DMS 273 (cell line): Measurements from ENCODE around the gene NUDC.

Source experiments
- DNase-seq: peaks from one replicate; lab custom pipeline; 2025; ENCODE audit not compliant: unreplicated experiment; lab: John Stamatoyannopoulos, UW

Gene NUDC

GRCh38 chr1:26950602-26951001, 29.1 kb downstream of the NUDC start:
- no peak for DNase-seq

- DNase-seq: no peak
Measured at GRCh38 chr1:26951216-26951615, 29.7 kb downstream of the NUDC start.

GRCh38 chr1:26951821-26952497, 30.4 kb downstream of the NUDC start:
- no peak for DNase-seq

GRCh38 chr1:26953374-26953773, 31.8 kb downstream of the NUDC start:
- DNase-seq: no peak

DNA sequence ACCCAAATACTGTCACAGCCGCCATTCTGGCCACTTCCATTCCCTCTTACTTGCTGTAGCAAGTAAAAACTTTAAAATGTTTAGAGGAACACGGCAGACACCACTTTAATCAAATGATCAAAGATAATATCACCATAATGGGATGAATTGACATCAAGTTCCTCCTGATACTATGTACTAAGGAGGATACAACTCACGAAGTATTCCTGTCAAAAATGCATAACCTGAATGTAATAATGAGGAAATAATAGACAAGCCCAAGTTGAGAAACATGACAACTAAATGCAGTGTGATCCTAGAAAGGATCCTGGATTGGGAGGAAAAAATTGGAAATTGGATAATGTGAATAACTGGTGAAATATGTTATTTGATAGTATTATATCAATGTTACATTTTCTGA, 34.8 kb downstream of the NUDC start:
- DNase-seq: no peak

- no peak for DNase-seq
Measured at GRCh38 chr1:26957306-26957705, 35.8 kb downstream of the NUDC start.

- DNase-seq: no peak
Measured at GRCh38 chr1:26959270-26959669, 37.7 kb downstream of the NUDC start.

DNA sequence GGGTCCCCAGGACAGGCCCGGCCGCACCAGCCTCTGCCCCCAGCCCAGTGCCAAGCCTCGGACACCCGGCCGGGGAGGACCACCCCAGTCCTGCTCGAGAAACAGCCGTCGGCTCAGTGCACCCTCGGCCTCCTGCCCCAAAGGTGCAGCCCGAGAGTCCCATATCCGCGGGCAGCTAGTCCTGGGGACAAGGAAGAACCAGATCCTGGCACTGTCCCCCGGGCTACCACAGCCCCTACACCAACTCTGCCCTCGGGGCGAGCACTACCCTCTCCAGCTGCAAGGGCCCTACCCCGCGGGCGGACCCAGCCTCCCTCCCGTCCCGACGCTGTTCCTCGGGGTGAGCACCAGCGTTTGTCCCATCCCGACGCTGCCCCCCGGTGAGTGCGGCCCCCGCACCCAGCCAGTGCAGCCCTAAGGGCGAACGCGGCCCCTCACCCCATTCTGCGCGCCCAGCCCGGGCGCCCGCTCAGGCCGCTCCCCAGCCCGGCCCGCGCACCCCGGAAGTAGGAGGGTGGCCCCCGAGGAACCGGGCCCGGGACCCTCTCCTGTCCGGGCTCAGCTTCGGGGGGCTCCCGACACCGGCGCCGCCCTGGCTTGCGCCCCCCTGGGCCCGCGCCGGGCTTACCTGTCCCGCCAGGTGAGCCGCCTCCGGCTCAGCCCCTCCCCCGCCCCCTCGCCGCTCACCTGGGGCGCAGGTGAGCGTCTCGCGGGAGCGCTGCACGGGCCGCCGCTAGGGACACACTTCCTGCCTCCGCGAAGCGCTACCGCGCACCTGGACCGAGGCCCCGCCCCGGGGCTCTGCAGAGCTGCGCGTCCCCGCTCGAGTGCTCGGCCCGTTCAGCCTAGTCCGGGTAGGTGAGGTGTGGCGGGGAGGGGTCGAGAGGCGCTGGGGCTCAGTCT, 38.4 kb downstream of the NUDC start, which contains the start of gene KDF1:
Gene KDF1, minus strand, starts transcription at position 747 of the 903 bp plus-strand sequence. CDS start 8,088 bp downstream, outside the sequence.
- DNase-seq: no peak

- DNase-seq: no peak
Measured at GRCh38 chr1:26960625-26960966, 39.1 kb downstream of the NUDC start.

GRCh38 chr1:26961826-26962225, 40.3 kb downstream of the NUDC start:
- peak; percentile 37 for DNase-seq

DNA sequence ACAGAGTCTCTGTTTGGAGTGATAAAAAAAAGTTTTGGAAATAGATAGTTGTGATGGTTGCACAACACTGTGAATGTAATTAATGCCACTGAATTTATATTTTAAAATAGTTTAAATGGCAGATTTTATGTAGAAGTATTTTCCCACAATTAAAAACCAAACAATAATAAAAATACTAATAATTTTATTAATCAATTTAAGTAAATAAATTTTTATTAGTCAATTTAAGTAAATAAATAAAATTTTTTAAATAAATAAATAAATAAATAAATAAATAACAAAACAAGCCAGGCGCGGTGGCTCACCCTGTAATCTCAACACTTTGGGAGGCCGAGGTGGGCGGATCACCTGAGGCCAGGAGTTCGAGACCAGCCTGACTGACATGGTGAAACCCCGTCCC, 43.7 kb downstream of the NUDC start:
- DNase-seq: no peak

DNA sequence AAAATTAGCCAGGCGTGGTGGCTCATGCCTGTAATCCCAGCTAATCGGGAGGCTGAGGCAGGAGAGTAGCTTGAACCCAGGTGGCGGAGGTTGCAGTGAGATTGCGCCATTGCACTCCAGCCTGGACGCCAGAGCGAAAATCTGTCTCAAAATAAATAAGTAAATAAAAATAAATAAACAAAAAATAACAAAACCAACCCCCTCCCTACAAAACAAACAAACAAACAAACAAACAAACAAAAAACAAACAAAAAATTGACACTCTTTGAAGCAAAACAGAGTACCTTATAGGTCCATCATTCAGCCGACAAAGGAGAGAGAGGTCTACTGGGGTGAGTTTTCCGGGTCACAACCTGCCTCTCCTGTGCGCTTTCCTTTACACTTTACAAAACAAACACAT, 44.1 kb downstream of the NUDC start:
- no peak for DNase-seq

- peak; percentile 79 for DNase-seq
Measured at GRCh38 chr1:26970810-26971209, 49.3 kb downstream of the NUDC start.

- DNase-seq: no peak
Measured at GRCh38 chr1:26971590-26971989, 50.0 kb downstream of the NUDC start.

- no peak for DNase-seq
Measured at GRCh38 chr1:26972390-26972789, 50.8 kb downstream of the NUDC start.

DNA sequence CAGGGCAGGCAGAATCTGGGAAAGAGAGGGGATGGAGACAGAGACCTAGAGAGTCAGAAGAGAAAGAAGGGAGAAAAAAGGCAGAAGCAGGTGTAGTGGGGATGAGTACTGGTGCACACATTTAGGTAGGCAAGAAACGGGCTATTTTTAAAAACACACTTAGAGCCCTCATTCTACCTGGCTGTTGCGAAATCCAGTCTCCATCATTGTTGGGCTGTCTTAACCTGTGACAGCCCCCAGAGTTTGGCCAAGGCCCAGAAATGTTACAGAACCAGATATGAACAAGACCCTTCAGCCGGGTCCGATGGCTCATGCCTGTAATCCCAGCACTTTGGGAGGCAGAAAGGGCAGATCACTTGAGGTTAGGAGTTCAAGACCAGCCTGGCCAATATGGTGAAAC, 51.3 kb downstream of the NUDC start:
- DNase-seq: no peak

GRCh38 chr1:26976621-26977510, 55.3 kb downstream of the NUDC start:
- no peak for DNase-seq

DNA sequence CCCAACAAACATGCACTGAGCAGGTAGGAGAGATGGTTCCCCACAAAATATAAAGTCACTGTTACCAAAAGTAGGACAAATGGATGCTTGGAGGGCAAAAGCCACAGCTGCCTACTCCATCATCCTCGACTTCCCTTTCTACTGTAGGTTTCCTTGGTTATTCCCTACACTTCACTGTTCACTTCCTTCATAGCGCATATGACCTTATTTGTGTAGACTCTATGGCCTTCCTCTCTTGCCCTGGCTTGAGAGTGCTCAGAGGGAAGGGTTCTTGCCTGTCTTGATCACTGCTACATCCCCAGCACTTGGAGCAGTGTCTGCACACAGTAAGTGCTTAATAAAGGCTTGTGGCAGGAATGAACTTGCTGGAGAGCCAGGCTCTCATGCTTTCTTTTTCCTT, 57.4 kb downstream of the NUDC start:
- no peak for DNase-seq

DNA sequence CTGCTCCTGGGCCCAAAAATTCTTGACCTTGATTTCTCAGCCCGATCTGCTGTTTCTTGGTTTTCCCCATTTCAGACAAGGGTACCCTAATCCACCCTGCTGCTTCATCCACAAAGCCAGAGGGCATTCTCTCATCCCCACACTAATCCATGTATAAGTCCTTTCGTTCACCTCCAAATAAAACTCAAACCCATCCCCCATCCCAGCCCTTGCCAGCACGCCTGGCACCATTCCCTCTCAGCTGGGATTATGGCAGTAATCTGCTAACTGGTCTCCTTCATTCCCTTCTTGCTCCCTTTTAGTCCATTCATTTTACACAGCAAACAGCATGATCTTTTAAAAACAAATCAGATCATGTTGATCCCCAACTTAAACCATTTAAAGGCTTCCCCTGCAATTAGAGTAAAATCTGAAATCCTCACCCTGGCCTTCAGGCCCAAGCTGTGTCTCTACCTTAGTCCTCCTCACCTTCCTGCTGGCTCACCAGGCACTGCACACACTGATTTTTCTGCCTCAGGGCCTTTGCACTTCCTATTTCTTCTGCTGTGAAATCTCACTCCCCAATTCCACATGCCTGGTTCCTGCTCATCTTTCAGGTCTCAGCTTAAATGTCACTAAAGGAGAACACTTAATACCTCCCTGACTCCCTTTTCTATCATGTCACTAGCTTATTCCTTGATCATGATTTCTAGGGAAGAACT, 59.8 kb downstream of the NUDC start:
- DNase-seq: no peak

DNA sequence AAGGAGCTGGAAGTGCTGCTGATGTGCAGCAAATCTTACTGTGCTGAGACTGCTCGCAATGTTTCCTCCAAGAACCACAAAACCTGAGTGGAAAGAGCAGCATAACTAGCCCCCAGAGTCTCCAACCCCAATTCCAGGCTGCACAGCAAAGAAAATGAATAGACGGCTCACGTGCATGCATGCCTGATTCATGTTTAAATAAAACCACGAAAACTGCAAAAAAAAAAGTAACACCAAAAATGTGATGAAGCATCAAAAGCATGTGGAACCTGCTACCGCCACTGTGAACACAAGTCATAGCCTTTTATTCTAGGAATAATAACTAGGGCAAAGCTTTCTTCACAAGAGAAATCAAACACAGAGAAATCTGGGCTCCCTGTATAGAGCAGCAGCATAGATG, 62.3 kb downstream of the NUDC start:
- no peak for DNase-seq

DNA sequence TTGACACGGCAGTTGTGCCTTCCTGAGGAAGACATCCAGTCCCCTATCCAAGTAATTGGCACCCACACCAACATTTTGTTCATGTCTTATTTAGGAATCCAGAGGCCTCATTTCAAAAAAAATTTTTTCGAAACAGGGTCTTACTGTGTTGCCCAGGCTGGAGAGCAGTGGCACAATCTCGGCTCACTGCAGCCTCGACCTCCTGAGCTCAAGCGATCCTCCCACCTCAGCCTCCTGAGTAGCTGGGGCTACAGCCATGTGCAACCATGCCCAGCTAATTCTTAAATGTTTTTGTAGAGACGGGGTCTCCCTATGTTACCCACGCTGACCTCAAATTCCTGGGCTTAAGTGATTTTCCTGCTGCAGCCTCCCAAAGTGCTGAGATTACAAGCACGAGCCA, 62.7 kb downstream of the NUDC start:
- DNase-seq: no peak
